ENCODE data around the gene RNFT2.

RNFT2 gene

DNA sequence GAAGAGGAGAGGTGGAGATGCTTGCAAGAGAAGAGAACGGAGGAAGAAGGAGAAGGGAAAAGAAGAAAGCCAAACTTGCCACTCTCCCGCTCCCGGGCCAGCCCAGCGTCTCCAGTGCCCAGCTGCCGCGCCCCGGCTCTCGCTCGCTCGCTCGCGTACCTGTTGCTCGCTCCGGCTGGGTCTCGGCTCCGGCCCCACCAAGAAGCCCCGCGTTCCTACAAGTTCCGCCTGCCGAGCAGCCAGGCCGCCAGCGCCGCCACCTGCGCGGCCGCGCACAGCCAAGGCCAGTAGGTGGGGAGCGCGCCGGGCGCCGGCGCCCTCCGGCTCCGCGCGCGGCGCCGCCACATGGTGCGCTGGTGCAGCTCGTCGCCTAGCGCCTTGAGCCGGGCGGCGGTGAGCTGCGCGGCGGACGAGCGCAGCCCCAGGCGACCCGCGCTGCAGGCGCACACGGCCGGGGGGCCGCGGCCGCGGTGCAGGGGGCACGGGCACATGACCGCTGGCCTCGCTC lies 142.8 kb downstream of the RNFT2 start:
- DNase-seq: no peak

DNA sequence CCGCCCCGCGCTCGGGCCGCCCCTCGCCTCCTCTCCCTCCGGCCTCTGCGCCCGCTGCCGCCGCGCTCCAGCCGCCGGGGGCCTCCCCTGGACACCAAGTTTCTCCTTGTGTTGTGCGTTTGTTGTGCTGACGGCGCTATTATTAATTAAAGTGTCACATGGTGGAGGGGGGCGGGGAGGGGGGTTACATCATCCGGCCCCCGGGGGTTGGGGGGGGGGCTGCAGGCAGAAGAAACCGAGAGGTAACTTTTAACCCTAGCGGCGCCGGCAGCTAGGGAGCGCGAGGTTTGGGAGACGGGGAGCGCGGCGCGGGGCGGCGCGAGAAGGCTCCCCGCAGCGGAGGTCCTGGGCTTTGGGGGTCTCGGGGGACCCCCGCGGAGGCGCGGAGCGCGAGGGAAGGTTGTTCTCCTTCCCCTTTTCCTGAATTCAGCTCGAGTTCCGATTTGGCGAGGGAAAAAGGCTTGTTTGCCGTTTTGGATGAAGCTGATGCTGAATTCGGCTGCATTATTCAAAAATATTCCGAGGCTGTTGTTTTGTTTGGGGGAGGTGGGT lies 143.3 kb downstream of the RNFT2 start, which contains the start of gene HRK:
Gene HRK (minus strand): TSS at position 117 of the 552 bp plus-strand sequence. CDS start 134 bp downstream, outside the sequence.
- no peak for DNase-seq

DNA sequence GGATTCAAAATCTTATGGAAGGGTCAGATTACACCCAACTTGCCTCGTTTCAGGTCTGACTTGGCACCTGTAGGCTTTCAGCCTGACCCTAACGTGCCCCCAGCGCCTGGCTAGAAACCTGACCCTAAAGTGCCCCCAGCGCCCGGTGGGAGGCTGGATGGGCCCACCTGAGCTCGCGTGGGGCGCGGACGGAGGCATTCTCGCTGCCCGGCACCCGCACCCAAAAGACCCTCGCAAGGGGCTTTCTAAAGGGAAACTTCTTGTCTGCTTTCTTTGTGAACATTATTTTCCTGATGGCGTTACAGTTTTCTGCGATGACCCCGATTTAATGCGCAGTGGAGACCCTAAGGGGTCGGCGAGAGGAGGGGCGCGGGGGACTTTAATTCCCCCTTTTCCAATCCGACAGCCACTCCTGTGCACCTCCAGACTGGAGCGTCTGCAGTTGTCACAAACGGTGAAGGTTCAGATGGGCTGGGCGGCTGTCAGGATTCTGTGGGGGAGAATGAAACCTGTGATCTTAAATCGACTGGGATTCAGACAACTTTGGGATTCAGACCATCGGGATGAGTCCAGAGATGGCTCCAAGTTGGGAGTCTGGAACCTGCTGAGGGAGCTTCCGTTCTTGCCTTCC lies 143.9 kb downstream of the RNFT2 start:
- no peak for DNase-seq

DNA sequence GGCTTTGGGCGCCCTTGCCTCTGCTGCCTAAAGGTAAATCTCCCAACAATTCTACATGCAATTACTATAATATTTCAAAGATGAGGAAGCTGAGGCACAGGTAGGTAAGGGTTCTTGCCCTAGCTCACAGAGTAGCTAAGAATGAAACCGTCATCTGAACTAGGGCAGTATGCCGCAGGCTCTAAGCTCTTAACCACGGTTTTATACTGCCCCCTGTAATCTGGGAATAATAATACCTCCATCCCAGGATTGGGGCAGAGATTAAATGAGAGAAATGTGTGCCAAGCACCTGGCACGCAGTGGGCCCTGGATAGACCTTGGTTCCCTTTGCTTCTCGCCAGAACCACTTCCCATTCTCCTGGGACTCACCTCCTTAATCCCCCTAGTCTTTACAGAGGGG lies 144.6 kb downstream of the RNFT2 start:
- DNase-seq: no peak

DNA sequence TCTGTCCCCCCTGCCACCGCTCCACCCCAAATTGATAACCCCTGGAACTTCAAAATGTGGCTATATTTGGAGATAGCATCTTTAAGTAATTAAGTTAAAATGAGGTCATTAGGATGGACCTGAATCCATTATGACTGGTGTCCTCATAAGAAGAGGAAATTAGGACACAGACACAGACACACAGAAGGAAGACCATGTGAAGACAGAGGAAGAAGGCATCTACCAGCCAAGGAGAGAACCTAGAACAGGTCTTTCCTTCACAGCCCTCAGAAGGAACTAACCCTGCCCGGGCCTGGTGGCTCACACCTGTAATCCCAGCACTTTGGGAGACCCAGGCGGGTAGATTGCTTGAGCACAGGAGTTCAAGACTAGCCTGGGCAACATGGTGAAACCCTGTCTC lies 146.8 kb downstream of the RNFT2 start:
- DNase-seq: no peak

DNA sequence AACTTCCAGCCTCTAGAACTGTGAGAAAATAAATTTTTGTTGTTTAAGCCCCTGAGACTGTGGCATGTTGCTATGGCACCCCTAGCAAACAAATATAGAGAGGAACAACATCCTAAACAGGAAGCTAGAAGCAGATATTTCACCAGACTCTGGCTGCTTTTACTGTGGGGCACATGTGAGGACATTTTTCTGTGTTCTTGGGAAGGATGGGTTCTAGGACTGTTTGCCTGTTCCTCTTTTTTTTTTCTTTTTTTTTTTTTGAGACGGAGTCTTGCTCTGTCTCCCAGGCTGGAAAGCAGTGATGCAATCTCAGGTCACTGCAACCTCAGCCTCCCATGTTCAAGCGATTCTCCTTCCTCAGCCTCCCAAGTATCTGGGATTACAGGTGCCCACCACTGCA lies 147.4 kb downstream of the RNFT2 start:
- DNase-seq: no peak

DNA sequence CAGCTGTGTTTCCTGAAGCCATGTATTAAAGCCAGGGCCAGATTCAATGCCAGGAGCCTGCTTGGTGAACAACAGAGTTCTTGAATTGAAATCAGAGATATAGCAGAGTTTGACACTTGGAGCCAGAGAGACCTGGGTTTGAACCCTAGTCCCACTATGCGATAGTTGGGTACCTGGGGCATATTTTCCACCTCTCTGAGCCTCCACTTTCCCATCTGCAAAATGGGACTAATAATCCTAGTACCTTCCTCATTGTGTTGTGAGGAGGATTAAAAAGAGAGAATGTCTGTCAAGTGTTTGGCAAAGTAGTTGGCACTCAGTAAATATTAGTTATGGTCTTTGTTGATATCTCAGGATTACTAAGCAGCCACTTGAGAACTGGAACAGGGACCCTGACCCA lies 149.1 kb downstream of the RNFT2 start:
- DNase-seq: no peak

DNA sequence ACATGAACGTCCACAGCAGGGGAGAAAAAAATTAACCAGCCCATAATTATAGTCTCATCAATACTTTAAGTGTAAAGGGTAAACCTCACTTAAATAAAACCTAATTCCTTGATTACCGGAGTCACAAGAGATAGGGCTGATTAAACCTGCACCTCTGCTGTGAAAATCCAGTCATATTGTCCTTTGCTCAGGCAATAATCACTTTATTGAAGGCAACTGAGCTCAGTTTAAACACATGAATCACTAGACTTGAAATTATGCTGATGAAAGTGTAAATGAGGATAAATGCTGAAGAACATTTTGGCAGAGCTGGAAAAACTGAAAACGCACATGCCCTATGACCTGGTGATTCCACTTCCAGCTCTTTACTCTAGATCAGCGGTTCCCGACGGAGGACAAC lies 149.8 kb downstream of the RNFT2 start:
- no peak for DNase-seq

DNA sequence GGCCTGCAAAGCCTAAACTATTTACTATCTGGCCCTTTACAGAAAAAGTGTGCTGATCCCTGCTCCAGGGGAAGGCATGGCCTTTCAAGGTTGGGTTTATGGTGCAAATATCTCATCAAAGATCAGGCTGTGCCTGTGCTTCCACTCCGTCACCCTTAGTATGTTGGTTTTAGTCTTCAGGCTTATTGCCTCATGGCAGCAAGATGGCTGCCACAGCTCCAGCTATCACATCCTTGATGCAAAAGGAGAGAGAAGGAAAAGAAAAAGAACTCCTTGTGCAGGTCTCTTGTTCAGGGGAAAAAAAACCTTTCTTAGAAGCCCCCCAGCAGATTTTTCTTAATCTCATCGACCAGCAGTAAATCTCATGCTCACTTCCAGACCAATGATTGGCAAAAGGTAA lies 152.2 kb downstream of the RNFT2 start:
- no peak for DNase-seq

DNA sequence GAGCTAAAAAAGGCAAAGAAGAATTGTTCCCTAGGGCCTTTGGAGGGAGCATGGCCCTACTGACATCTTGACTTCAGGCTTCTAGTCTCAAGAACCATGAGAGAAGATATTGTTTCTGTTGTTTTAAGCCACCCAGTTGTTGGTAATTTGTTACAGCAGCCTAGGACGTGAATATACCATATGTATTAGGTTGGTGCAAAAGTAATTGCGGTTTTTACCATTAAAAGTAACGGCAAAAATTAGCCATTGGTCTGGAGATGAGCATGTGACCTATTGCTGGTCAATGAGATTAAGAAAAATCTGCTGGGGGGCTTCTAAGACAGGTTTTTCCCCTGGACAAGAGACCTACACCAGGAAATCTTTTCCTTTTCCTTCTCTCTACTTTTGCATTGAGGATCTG lies 152.9 kb downstream of the RNFT2 start:
- no peak for DNase-seq

DNA sequence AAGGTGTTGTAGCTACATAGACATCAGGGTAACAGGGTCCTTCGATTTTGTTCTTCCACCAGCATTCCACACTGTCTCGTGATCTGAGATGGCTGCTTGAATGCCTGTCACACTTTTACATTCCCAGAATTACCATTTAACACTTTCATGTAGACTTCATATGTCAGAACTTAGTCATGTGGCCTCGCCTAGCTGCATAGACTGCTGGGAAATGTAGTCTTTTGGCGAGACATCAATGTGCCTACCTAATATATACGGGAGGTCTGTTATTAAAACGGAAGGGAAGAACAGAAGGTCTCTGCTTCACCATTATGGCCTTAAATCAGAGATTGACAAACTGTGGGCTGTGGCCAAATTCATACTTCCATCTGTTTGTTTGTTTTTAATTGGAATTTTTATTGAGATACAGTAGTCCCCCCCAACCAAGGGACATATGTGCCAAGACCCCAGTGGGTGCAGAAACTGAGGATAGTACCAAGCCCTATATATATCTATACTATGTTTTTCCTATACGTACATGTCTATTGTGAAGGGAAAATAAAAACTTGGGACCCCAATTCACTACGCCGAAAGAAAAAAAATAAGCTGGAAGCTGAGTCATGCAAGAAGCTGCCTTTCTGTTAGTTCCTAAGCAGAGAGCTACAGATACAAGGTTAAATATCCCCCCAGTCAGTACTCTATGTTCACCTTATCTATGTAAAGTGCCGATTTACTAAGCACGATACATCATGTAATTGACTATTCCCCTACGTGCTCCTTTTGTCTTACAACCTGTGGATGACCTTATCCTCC lies 154.4 kb downstream of the RNFT2 start:
- no peak for DNase-seq

DNA sequence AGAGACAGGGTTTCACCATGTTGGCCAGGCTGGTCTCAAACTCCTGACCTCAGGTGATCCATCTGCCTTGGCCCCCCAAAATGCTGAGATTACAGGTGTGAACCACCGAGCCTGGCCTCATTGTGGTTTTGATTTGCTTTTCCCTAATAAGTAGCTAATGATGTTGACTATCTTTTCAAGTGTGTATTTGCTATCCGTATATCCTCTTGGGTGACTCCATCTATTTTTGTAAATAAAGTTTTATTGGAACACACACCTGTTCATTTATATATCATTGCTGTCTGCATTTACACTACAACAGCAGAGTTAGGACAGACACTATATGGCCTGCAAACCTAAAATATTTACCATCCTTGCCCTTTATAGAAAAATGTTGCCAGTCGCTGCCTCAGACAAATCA lies 156.8 kb downstream of the RNFT2 start:
- DNase-seq: no peak

DNA sequence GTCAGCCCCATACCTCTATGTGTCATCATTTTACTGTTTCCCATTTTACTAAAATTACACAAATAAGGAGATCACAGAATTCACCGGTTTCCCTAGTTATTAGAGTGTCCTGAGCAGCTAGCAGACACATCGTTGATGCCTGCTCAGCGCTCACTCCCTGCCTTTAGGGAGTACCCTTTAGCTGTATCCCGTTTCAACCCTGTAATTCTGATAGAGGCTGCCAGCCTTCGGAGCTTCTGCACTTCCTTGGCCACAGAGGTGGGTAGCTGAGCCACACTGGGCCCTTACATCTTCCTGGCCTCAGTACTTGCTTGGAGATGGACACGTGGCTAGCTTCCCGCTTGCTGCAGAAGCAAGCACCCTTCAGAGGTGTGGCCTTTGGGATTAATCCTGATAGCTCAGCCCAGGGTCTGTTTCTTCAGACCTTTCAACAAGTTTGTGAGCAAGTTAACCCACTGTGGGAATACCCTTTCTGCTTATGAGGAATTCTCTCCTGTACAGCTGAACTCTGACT lies 158.4 kb downstream of the RNFT2 start:
- DNase-seq: no peak

DNA sequence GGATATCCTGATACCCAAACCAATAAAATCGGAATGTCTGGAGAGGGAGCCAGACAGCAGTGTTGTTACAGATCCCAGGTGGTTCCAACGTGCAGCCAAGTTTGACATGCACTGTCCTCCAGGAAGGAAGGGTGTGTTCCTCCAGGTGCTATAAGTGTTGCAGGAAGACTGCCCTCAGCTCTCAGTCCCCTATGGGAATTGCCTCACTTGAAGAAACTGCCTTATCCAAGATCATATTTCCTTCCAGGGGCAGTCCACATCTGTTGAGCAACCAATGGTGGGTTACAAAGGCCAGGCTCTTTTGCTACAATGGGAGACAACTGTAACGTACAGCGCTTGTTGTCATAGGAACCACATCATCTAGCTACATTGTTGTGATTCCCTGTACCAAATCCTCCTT lies 159.4 kb downstream of the RNFT2 start:
- DNase-seq: no peak

DNA sequence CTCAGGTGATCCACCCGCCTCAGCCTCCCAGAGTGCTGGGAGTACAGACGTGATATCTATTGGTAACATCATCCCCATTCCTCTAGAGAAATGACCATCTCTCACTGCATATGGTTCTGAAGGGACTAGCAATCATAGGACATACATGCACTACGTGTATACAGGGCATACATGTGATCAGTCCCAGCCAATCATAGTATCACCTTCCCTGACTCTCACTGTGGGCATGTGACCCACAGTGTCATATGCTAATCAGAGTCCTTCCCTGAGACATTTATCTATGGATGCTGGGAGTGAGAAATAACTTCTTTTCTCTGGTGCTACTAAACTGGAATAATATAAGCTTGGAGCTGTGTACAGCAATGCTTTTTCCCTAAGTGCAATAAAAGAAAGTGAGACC lies 160.6 kb downstream of the RNFT2 start:
- no peak for DNase-seq

DNA sequence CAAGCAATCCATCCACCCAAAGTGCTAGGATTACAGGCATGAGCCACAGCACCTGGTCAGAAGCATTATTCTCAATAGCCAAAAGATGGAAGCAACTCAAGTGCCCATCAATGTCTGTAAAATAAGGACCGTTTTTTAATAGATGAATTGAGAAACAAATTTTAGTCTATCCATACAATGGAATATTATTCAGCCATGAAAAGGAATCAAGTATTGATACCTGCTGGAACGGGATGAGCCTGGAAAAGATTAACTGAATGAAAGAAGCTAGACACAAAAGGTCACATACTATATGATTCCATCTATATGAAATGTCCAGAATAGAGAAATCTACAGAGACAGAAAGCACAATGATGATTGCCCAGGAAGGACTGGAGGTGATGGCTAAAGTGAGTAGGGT lies 163.5 kb downstream of the RNFT2 start:
- no peak for DNase-seq

Data from activated T-cell treated with anti-CD3 and anti-CD28 coated beads for 4 hours (primary cell).